SK-N-SH (cell line): Measurements from ENCODE around the gene CHD6.

Source experiments
- CTCF ChIP-seq: fragments of 200-600 bp; sonication (generic); IDR thresholded peaks from 2 replicates; pipeline ENCODE4 v1.6.1; 2017; ENCODE audit warnings: antibody characterized with exemption, mild to moderate bottlenecking, moderate library complexity
- EP300 ChIP-seq, 2 experiments: IDR thresholded peaks; 2 replicates each; pipeline versions ENCODE4 v1.4.0 to v1.6.1; 2012; ENCODE audit warnings: borderline replicate concordance in 1 of 2, low read depth in 1 of 2, low read length in 1 of 2
- EZH2phosphoT487 ChIP-seq: fragments of 200-600 bp; sonication (generic); IDR thresholded peaks from 2 replicates; pipeline ENCODE4 v1.6.1; 2017; ENCODE audit warnings: low read depth, mixed run types, mild to moderate bottlenecking, antibody characterized with exemption, moderate library complexity, borderline replicate concordance
- MXI1 ChIP-seq: IDR thresholded peaks from 2 replicates; pipeline ENCODE4 v1.6.1; 2012; ENCODE audit warnings: mild to moderate bottlenecking, low read depth, low read length, improper control_type of control experiment
- POLR2AphosphoS5 ChIP-seq: IDR thresholded peaks from 2 replicates; pipeline ENCODE4 v1.6.1; 2012; ENCODE audit warnings: low read depth, low read length
- RAD21 ChIP-seq: IDR thresholded peaks from 2 replicates; pipeline ENCODE4 v1.6.1; 2012; ENCODE audit warnings: mild to moderate bottlenecking, low read length
- SMC3 ChIP-seq: IDR thresholded peaks from 2 replicates; pipeline ENCODE4 v1.6.1; 2012; ENCODE audit warnings: low read depth, low read length, improper control_type of control experiment
- TCF12 ChIP-seq: IDR thresholded peaks from 2 replicates; pipeline ENCODE4 v1.4.0; 2012
- TF ChIP-seq, protein P1 (sequence below): IDR thresholded peaks from 2 replicates; pipeline ENCODE4; 2012

GRCh38 chr20:41570557-41570956 is 47.6 kb downstream of the CHD6 start:
- no peak for TF ChIP-seq CTCF
- no peak for TF ChIP-seq EP300 (IDR thresholded peaks at IDR 0.05; ENCODE audit: borderline replicate concordance in 1 of 2, low read depth in 1 of 2, low read length in 1 of 2)
- no peak for TF ChIP-seq SMC3
- no peak for TF ChIP-seq RAD21
- no peak for TF ChIP-seq TCF12
- TF ChIP-seq, protein P1, sequence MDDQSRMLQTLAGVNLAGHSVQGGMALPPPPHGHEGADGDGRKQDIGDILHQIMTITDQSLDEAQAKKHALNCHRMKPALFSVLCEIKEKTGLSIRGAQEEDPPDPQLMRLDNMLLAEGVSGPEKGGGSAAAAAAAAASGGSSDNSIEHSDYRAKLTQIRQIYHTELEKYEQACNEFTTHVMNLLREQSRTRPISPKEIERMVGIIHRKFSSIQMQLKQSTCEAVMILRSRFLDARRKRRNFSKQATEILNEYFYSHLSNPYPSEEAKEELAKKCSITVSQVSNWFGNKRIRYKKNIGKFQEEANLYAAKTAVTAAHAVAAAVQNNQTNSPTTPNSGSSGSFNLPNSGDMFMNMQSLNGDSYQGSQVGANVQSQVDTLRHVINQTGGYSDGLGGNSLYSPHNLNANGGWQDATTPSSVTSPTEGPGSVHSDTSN, result no peak
- no peak for TF ChIP-seq MXI1
- TF ChIP-seq EZH2phosphoT487, result no peak
- no peak for TF ChIP-seq POLR2AphosphoS5
